Suprapubic skin (tissue), 4 donors: ENCODE results near the gene SLC16A13.

Experiments
- CTCF ChIP-seq, 2 donors: fragments of 200-600 bp in 1 of 2; fragments of 450-650 bp in 1 of 2; sonication (generic) in 1 of 2; IDR thresholded peaks; one replicate each; pipeline ENCODE4 v1.5.1; 2016 to 2019; ENCODE audit warnings: antibody characterized with exemption in 2 of 2, mild to moderate bottlenecking in 1 of 2, moderate library complexity in 1 of 2
- EP300 ChIP-seq: sonication (generic); formaldehyde crosslinking; IDR thresholded peaks from one replicate; pipeline ENCODE4 v1.6.1; 2017; ENCODE audit warnings: antibody characterized with exemption
- POLR2A ChIP-seq, 2 donors: fragments of 450-650 bp; IDR thresholded peaks; one replicate each; pipeline ENCODE4 v1.6.1; 2017; ENCODE audit warnings: antibody characterized with exemption in 2 of 2, mild to moderate bottlenecking in 2 of 2, moderate library complexity in 2 of 2
- POLR2AphosphoS5 ChIP-seq, 3 donors: sonication (generic); formaldehyde crosslinking; IDR thresholded peaks; one replicate each; pipeline ENCODE4 v1.6.1; 2017; ENCODE audit warnings: antibody characterized with exemption in 3 of 3

- TF ChIP-seq POLR2A (IDR thresholded peaks at IDR 0.05): no peak
- no peak for TF ChIP-seq CTCF (IDR thresholded peaks at IDR 0.05)
- no peak for TF ChIP-seq EP300
- no peak for TF ChIP-seq POLR2AphosphoS5 (IDR thresholded peaks at IDR 0.05)
Observed at GRCh38 chr17:7026471-7027115, 9.2 kb upstream of the SLC16A13 start.
